ENCODE results near the gene FHIT. TPM values are rescaled to one million over a fixed set of nuclear protein-coding genes. Genes with fewer than 3 reads are reported as not detected.
A peak's percentile ranks its signal among the peaks of the same experiment; 100 is the strongest.

Gene FHIT
- total and polyA plus RNA-seq, 11 donors = 4.2 to 26.8 (median 16.5) TPM

- DNase-seq = no peak
- 70 to 79% (median 74%) methylated on average over 2 of the region's 2 CpGs for WGBS, 4 donors
- no peak overlapping the region for H3K27ac ChIP-seq
- TF ChIP-seq, protein P1, sequence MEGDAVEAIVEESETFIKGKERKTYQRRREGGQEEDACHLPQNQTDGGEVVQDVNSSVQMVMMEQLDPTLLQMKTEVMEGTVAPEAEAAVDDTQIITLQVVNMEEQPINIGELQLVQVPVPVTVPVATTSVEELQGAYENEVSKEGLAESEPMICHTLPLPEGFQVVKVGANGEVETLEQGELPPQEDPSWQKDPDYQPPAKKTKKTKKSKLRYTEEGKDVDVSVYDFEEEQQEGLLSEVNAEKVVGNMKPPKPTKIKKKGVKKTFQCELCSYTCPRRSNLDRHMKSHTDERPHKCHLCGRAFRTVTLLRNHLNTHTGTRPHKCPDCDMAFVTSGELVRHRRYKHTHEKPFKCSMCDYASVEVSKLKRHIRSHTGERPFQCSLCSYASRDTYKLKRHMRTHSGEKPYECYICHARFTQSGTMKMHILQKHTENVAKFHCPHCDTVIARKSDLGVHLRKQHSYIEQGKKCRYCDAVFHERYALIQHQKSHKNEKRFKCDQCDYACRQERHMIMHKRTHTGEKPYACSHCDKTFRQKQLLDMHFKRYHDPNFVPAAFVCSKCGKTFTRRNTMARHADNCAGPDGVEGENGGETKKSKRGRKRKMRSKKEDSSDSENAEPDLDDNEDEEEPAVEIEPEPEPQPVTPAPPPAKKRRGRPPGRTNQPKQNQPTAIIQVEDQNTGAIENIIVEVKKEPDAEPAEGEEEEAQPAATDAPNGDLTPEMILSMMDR (IDR thresholded peaks at IDR 0.05) = no peak
- no peak for TF ChIP-seq POLR2A (IDR thresholded peaks at IDR 0.05)
- H3K36me3 ChIP-seq = no peaks in the 10 kb centered on the region
- H3K4me1 ChIP-seq = peaks cover 0 to 6% (median 0%) of the 10 kb centered on the region in 12 donors
- H3K27me3 ChIP-seq = no peaks in the 10 kb centered on the region
- intact Hi-C loops (cut with DNase I) = no loop called here
- ATAC-seq = no peak
- H3K9me3 ChIP-seq = no peaks in the 10 kb centered on the region
- no peak overlapping the region for H3K4me3 ChIP-seq
Observed at GRCh38 chr3:60758171-60758570, 493.1 kb downstream of the FHIT start.

DNA sequence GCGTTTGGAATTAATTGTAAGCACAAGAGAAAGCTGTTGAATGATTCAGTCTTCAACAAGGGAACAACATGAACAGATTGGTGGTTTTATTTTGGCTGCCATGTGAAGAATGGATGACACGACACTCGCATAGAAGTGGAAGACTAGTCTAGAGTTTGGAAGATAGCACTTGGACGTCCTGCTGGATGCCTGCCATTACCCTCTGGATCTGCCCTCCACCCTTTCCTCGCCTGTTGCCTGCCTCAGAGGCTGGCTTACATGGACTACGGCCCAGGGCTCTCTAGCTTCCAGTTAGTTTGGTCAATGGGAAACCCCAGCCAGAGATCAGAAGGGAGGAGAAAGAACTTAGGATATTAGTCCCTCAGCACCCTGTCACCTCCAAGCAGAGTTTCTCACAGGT lies 493.5 kb downstream of the FHIT start:
- Histone ChIP-seq H3K4me1 (peaks cover 0 to 6% (median 0%) of the 10 kb centered on the region in 12 donors), H3K4me3 (no peak overlapping the region), H3K27me3 (no peaks in the 10 kb centered on the region), H3K36me3 (no peaks in the 10 kb centered on the region), H3K9me3 (no peaks in the 10 kb centered on the region), H3K27ac (no peak overlapping the region)
- ATAC-seq = no peak
- TF ChIP-seq POLR2A (IDR thresholded peaks at IDR 0.05) = no peak
- TF ChIP-seq, protein P1 (IDR thresholded peaks at IDR 0.05) = no peak
- no peak for DNase-seq
- WGBS, 4 donors = 44 to 60% (median 58%) methylated on average over 6 of the region's 6 CpGs
- intact Hi-C loops (cut with DNase I) = no loop called here

DNA sequence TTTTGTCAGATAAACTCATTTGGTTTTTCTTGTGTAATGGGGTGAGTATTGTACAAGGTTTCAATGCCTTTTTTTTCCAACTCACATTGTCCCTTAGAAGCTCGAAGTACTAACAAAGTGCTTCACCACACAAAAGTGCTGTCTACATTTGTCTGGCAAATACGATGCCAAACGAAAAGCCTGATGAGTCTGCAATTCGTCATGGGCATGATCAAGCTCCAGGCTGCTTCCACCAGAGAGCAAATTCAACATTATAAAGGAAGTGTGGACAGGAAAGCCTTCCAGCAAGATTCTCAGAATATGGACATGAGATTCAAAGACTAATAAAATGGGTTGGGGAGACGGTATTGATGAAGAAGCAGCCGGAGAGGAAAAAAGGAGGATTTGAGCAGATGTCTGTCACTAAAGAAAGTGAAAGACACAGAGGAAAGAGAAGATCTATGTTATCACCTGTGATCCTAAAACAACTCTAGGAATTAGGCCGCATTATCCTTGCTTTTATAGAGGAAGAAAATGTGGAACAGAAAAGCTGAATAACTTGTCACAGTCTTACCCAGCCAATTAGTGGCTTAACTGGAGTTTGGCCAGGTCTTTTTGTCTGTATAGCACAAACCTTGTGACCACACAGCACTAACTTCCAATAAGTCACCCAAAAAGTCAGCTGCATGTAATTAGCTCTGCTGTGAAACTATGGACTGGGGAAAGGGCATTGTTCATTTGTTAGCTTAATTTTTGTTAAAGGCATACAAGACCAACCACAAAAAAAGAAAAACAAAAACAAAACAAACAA lies 494.8 kb downstream of the FHIT start:
- Histone ChIP-seq H3K27me3 (no peaks in the 10 kb centered on the region), H3K9me3 (no peaks in the 10 kb centered on the region), H3K36me3 (no peaks in the 10 kb centered on the region), H3K4me1 (peaks cover 0 to 6% (median 0%) of the 10 kb centered on the region in 12 donors), H3K4me3 (no peak overlapping the region), H3K27ac (no peak overlapping the region)
- ATAC-seq = no peak
- intact Hi-C loops (cut with DNase I) = no loop called here
- DNase-seq = no peak
- WGBS, 4 donors = 61 to 66% (median 63%) methylated on average over 7 of the region's 7 CpGs
- TF ChIP-seq, protein P1 (IDR thresholded peaks at IDR 0.05) = no peak
- TF ChIP-seq POLR2A (IDR thresholded peaks at IDR 0.05) = no peak

GRCh38 chr3:60755094-60755493 lies 496.2 kb downstream of the FHIT start:
- Histone ChIP-seq H3K9me3 (peaks cover 0 to 6% (median 0%) of the 10 kb centered on the region in 12 donors), H3K27me3 (no peaks in the 10 kb centered on the region), H3K36me3 (no peaks in the 10 kb centered on the region), H3K27ac (no peak overlapping the region), H3K4me1 (peaks cover 0 to 6% (median 0%) of the 10 kb centered on the region in 12 donors), H3K4me3 (no peak overlapping the region)
- TF ChIP-seq POLR2A (IDR thresholded peaks at IDR 0.05) = no peak
- TF ChIP-seq, protein P1 (IDR thresholded peaks at IDR 0.05) = peak in 6 of 12 donors; percentile 17 to 39 (median 24)
- ATAC-seq (no peak), DNase-seq (no peak)
- intact Hi-C loops (cut with DNase I) = no loop called here
- 43 to 55% (median 49%) methylated on average over 3 of the region's 3 CpGs for WGBS, 4 donors
